Measurements from ENCODE around the gene FOXP2. TPM values are rescaled to one million over a fixed set of nuclear protein-coding genes. Genes with fewer than 3 reads are reported as not detected.

FOXP2 gene
- total RNA-seq, 1 experiment from 2014 or later = not detected

DNA sequence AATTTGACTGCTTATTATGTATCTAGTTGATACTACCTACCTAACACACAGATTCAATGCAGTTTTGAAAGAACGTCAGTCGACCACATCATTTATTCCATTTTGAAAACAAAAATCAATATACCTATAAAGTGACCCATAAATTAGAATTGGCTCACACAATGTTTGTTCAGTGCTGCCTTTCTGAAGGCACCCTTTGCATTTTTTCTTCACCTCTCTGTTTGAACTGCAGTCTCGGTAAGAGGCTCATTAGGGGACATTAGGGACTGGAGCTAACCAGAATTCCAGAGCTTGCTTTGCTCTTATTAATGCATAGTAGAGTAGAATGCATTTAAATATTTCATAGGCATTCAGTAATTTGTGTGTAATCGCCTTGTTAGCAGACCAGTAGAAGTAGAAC is 234.1 kb downstream of the FOXP2 start:
- Histone ChIP-seq H4K20me1 (ENCODE audit: low read length) (no peaks in the 10 kb centered on the region), H3K9me3 (ENCODE audit: low read length) (no peaks in the 10 kb centered on the region), H3K27ac (ENCODE audit: low read length) (no peak overlapping the region), H3F3A (ENCODE audit: low read length, unreplicated experiment) (no peaks in the 10 kb centered on the region), H2AFZ (ENCODE audit: low read length) (no peak overlapping the region), H3K9me2 (replicated peaks; ENCODE audit: low read length) (no peaks in the 10 kb centered on the region), H3K36me3 (ENCODE audit: low read depth, low read length) (no peaks in the 10 kb centered on the region), H3K4me2 (ENCODE audit: low read length) (no peak overlapping the region), H3K27me3 (ENCODE audit: low read length) (peaks cover 58% of the 10 kb centered on the region), H3K4me1 (ENCODE audit: insufficient read depth, low read length) (0 out of 2 replicates have a peak, but pooled peaks cover 5% of the 10 kb centered on the region), H3K9ac (ENCODE audit: low read length) (no peak overlapping the region), H3K79me2 (ENCODE audit: low read length) (no peaks in the 10 kb centered on the region), H3K4me3 (ENCODE audit: low read length) (no peak overlapping the region)
- DNase-seq = no peak
- intact Hi-C loops (cut with micrococcal nuclease) = no loop called here
- ATAC-seq = no peak
- TF ChIP-seq EZH2 (IDR thresholded peaks at IDR 0.05; ENCODE audit: low read length, unreplicated experiment) = no peak
- no peak for TF ChIP-seq EZH2phosphoT487 (IDR thresholded peaks at IDR 0.05; ENCODE audit: borderline replicate concordance, low read length)
- TF ChIP-seq, protein P1, sequence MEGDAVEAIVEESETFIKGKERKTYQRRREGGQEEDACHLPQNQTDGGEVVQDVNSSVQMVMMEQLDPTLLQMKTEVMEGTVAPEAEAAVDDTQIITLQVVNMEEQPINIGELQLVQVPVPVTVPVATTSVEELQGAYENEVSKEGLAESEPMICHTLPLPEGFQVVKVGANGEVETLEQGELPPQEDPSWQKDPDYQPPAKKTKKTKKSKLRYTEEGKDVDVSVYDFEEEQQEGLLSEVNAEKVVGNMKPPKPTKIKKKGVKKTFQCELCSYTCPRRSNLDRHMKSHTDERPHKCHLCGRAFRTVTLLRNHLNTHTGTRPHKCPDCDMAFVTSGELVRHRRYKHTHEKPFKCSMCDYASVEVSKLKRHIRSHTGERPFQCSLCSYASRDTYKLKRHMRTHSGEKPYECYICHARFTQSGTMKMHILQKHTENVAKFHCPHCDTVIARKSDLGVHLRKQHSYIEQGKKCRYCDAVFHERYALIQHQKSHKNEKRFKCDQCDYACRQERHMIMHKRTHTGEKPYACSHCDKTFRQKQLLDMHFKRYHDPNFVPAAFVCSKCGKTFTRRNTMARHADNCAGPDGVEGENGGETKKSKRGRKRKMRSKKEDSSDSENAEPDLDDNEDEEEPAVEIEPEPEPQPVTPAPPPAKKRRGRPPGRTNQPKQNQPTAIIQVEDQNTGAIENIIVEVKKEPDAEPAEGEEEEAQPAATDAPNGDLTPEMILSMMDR (conservative IDR thresholded peaks at IDR 0.05; ENCODE audit: low read depth, low read length) = no peak
- no TSS peak for BruUV-seq (replicated peaks)
- ChIA-PET CTCF (no interaction called here), POLR2A (ENCODE audit: unreplicated experiment) (no interaction called here)

DNA sequence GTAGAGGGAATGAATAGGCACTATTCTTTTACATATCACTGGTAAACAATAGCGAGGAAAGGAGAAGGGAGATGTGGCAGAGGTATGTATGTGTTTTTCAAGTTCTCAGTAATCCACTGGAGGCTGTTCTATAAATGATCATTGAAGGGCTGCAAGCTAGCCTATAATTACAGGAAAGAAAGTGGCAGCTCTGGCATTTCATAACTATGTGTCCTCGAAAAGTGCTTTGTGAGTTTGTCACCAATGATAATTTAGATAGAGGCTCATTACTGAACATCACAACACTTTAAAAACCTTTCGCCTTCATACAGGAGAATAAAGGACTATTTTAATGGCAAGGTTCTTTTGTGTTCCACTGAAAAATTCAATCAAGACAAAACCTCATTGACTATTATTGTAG is 235.1 kb downstream of the FOXP2 start:
- no peaks in the 10 kb centered on the region for H4K20me1 ChIP-seq (ENCODE audit: low read length)
- BruUV-seq (replicated peaks) = no TSS peak
- H3K9ac ChIP-seq (ENCODE audit: low read length) = no peak overlapping the region
- no peak overlapping the region for H2AFZ ChIP-seq (ENCODE audit: low read length)
- ChIA-PET CTCF (no interaction called here), POLR2A (ENCODE audit: unreplicated experiment) (no interaction called here)
- no peak overlapping the region for H3K4me3 ChIP-seq (ENCODE audit: low read length)
- H3K36me3 ChIP-seq (ENCODE audit: low read depth, low read length) = no peaks in the 10 kb centered on the region
- no peak overlapping the region for H3K27ac ChIP-seq (ENCODE audit: low read length)
- no peak for TF ChIP-seq EZH2phosphoT487 (IDR thresholded peaks at IDR 0.05; ENCODE audit: borderline replicate concordance, low read length)
- TF ChIP-seq EZH2 (IDR thresholded peaks at IDR 0.05; ENCODE audit: low read length, unreplicated experiment) = no peak
- TF ChIP-seq, protein P1 (conservative IDR thresholded peaks at IDR 0.05; ENCODE audit: low read depth, low read length) = no peak
- H3K9me3 ChIP-seq (ENCODE audit: low read length) = no peaks in the 10 kb centered on the region
- DNase-seq = no peak
- no peaks in the 10 kb centered on the region for H3K79me2 ChIP-seq (ENCODE audit: low read length)
- H3F3A ChIP-seq (ENCODE audit: low read length, unreplicated experiment) = no peaks in the 10 kb centered on the region
- H3K27me3 ChIP-seq (ENCODE audit: low read length) = peaks cover 58% of the 10 kb centered on the region
- intact Hi-C loops (cut with micrococcal nuclease) = loop anchor here (10.0 kb wide), 1 partner anchor 565 kb away; no protein-coding TSS in a partner anchor
- no peak overlapping the region for H3K4me2 ChIP-seq (ENCODE audit: low read length)
- 0 out of 2 replicates have a peak, but pooled peaks cover 9% of the 10 kb centered on the region for H3K4me1 ChIP-seq (ENCODE audit: insufficient read depth, low read length)
- ATAC-seq = no peak
- no peaks in the 10 kb centered on the region for H3K9me2 ChIP-seq (replicated peaks; ENCODE audit: low read length)

DNA sequence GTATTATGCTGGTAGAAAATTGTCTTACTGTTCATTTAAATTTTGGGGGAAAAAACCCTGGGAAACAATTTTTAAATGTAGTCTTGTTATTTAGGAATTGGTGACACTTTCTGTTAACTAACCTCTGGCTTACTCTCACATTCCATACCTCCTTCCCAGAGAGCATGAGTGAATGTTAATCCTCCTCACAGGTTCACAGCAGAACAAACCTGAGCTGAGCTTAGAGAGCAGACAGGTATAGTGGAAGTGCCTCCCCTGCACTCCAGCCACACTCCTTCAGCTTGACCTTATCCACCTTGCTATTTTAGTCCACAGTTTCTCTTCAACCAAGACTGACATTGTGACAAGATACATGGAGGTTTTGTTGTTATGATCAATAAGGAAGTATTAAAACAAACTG is 235.9 kb downstream of the FOXP2 start:
- H3K27me3 ChIP-seq (ENCODE audit: low read length) = peaks cover 62% of the 10 kb centered on the region
- no TSS peak for BruUV-seq (replicated peaks)

More for the DNA sequence above, 235.9 kb downstream of the FOXP2 start:
- H3K79me2 ChIP-seq (ENCODE audit: low read length) = no peaks in the 10 kb centered on the region
- no peak overlapping the region for H3K27ac ChIP-seq (ENCODE audit: low read length)
- 0 out of 2 replicates have a peak, but pooled peaks cover 9% of the 10 kb centered on the region for H3K4me1 ChIP-seq (ENCODE audit: insufficient read depth, low read length)
- TF ChIP-seq, protein P1 (conservative IDR thresholded peaks at IDR 0.05; ENCODE audit: low read depth, low read length) = no peak
- TF ChIP-seq EZH2 (IDR thresholded peaks at IDR 0.05; ENCODE audit: low read length, unreplicated experiment) = no peak
- no peaks in the 10 kb centered on the region for H4K20me1 ChIP-seq (ENCODE audit: low read length)
- H3K36me3 ChIP-seq (ENCODE audit: low read depth, low read length) = no peaks in the 10 kb centered on the region
- ChIA-PET CTCF (no interaction called here), POLR2A (ENCODE audit: unreplicated experiment) (no interaction called here)
- DNase-seq (no peak), ATAC-seq (no peak)
- no peaks in the 10 kb centered on the region for H3K9me2 ChIP-seq (replicated peaks; ENCODE audit: low read length)
- H3K9ac ChIP-seq (ENCODE audit: low read length) = no peak overlapping the region
- no peaks in the 10 kb centered on the region for H3K9me3 ChIP-seq (ENCODE audit: low read length)
- H3F3A ChIP-seq (ENCODE audit: low read length, unreplicated experiment) = no peaks in the 10 kb centered on the region
- intact Hi-C loops (cut with micrococcal nuclease) = loop anchor here (10.0 kb wide), 1 partner anchor 564 kb away; no protein-coding TSS in a partner anchor
- H3K4me3 ChIP-seq (ENCODE audit: low read length) = no peak overlapping the region
- H2AFZ ChIP-seq (ENCODE audit: low read length) = no peak overlapping the region
- no peak overlapping the region for H3K4me2 ChIP-seq (ENCODE audit: low read length)
